GM10847 (cell line): ENCODE measurements around the gene RS1.

Experiments
- POLR2A ChIP-seq: IDR thresholded peaks from 2 replicates; pipeline ENCODE4 v1.6.1; 2011; ENCODE audit not compliant: insufficient read length; ENCODE audit errors: extremely low read depth

RS1 gene

GRCh38 chrX:18676470-18676869 lies 4.6 kb upstream of the RS1 start:
- TF ChIP-seq POLR2A, result no peak

DNA sequence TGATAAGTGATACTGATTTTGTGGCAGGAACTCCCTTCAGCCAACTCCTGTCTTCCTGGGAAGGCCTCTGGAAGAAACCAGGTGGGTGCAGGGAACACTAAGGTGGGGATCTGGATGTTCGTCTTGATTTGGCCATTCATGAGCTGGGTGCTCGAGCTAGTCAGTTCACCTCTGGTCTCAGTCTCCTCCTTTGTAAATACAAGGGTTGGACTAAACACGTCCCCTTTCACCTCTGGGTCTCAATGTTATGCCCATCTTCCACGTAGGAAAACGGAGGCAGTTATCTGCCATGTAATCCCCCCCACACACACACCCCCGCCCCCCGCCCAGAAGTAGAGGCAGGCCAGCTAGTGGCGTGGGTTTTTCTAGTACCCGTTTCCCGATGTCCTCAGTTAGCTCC lies 4.1 kb upstream of the RS1 start:
- TF ChIP-seq POLR2A, result no peak

DNA sequence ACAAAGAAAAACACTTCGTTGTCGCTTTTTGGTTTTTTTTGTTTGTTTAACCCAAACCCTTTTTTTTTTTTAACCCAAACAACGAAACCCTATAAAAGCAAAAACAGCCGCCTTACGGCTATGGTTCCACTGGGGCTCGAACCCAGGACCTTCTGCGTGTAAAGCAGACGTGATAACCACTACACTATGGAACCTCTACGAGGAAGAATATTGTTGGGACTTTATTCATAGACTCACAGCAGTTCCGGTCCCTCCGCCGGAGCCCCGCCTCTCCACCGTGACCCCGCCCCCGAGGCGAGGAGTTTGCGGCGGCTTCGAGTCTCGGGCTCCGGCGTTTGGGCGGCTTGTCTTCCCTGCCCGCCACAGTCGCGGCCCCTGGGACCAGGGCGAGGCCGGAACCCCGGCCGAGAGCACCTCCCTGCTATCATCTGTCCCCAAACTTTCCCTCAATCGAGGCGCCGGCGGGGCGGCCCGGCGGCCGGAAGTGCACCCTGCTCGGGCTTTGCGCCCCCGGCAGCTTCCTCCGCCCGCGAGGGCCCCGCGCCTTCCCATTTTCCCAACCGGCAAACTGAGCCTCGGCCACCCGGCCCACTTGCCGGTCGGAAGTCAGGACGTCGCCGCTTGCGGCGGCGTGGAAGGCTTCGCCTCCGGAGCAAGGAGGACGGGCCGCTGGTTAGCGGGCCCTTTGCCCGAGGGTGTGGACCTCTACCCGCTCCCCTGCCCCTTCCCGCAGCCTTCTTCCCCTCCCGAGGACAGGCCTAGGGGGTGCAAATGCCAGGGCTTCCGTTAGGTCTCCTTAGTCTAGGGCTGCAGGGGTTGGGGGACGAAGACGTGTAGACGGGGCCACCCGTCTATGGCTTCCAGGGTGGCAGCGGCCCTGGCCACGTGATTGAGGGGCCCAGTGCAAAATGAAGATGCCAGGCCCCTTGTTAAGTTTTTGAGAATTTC lies 3.2 kb upstream of the RS1 start:
- TF ChIP-seq POLR2A, result no peak

- TF ChIP-seq POLR2A, result no peak
Measured at GRCh38 chrX:18674417-18674787, 2.5 kb upstream of the RS1 start.

DNA sequence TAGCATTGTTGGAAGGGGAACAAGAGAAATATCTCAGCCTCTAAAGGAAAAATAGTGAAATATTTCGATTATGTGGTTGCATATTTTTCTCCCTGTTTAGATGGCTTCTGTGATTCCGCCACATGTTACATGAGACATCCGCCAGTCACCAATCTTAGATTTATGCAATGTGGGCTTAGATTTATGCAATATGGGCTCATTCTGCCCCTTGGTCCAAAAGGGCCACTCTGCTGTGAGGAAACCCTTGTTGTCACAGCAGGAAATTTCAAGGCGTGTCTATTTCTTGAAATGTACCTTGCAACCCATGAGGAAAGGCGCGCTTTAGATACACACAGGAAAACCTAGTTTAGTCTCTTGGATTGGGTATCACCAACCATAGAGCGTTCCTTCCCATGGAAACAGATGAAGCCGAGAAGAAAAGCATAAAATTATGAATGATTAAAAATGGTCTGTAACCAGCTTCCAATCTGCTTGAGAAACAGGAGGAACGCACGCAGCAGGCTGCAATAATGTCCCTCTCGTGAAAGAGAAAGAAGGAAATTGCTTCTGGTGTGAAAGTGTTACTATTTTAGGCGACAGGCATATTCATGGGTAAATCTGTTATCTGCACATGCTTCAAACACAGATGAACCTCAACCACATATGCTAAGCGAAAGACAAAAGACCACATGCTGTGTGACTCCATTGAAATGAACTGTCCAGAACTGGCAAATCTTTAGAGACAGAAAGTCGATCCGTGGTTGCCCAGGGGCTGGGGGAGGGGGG lies 3.7 kb downstream of the RS1 start:
- TF ChIP-seq POLR2A, result no peak

DNA sequence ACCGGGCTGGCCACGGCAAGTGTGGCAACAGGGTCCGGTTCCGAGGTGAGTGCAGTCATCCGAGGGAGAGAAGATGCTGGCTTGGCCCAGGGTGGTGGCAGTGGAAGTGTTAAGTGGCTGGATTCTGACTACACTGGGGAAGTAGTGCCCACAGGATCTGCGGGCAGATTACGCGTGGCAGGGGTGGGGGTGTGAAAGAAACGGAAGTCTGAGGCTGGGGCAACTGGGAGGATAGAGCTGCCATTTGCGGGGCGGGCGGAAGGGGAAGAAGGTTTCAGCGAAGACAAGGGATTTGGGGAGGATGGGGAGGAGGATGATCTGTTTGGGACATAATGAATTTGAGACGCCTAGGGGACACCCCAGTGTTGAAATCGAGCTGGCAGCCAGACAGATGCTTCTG lies 5.3 kb downstream of the RS1 start:
- TF ChIP-seq POLR2A, result no peak

DNA sequence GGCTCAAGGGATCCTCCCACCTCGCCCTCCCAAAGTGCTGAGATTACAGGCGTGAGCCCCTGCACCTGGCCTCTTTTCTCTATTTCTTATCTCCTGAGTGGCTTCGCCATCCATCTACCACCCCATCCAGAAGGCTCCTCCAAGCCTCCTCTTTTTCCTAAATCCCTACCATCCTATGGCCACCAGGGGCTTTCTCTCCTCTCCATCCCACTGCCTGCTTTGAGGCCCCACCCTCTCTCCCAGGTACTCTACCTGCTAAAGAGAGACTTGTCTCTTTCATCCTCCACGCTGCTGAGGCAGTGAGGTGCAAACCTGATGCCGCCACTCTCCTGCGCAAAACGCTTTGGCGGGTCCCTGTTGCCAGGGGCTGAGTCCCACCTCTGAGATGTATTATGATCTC lies 7.0 kb downstream of the RS1 start:
- TF ChIP-seq POLR2A, result no peak

GRCh38 chrX:18661273-18661672 lies 10.6 kb downstream of the RS1 start:
- no peak for TF ChIP-seq POLR2A

DNA sequence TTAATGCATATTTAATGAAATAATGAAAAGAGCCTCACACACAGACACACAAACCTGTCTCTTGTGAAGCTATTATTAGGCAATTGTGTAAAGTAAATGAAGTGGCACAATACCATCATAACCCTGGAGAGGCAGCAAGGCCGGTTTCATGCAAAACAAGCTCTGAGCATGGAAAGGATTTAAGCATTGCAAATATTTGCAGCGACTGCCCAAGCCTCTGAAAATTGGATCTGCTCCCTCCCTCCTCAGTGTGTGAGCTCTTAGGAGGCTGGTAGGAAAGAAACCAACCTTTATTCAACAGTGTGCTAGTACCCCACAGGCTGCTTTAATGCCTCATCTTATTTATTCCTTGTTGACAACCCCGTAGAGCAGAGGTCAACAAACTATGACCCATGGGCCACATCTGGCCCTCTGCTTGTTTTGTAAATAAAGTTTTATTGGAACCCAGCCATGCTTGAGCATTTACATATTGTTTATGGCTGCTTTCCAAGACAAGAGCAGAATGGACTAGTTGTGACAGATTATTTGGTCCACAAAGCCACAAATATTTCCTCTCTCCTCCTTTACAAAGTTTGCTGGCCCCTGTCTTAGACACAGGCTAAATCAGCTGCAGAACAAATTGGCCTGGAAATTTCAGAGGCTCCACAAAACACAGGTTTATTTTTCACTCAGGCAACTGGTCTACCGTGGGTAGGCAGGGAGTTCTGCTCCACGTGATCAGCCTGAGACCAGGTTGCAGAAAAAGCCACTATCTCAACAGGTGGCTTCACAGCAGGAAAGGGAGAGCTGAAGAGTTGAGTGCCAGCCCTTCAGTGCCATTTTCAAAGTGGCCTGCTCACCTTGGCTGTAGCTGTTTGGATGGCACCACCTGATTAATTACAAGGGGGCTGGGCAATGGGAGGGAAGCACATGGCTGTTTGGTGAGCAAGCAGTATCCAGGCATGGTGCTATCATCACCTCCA lies 16.8 kb downstream of the RS1 start:
- no peak for TF ChIP-seq POLR2A

GRCh38 chrX:18652636-18653035 lies 19.3 kb downstream of the RS1 start:
- TF ChIP-seq POLR2A, result no peak

DNA sequence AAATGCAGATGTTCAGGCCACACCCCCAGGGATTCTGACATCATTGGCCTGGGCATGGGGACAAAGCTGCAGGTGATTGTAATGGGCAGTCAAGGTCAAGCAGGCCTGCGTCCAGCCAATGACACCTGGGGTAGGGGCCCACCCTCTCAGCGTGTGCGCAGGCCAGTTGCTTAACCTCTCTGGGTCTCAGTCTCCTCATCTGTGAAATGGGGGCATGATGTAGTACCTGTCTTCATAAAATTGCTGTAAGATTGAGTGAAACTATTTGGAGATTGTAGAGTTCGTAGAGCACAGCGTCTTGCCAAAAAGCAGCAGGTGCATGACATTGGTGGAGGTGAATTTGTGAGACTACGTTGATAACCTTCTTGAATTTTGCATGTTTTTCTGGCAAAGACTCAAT lies 21.2 kb downstream of the RS1 start:
- TF ChIP-seq POLR2A, result no peak

- no peak for TF ChIP-seq POLR2A
Measured at GRCh38 chrX:18649498-18649951, 22.4 kb downstream of the RS1 start.

DNA sequence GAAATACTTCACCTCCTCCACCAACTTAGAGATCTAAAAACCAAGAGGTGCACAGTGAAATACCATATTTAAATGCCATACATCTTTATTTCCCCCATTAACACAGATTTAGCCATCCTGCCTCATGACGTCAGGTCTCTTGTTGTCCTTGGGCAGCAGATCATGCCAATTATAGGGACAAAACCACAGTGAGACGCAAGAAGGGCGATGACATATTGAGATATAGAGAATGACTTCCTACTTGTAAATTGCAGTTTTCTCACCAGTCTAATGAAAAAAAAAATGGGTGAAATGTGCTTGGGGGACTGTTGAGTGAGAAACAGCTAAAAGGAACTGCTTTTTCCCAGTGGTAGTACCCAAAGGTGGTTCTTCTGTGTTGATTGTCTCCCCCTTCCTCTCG lies 24.3 kb downstream of the RS1 start:
- no peak for TF ChIP-seq POLR2A

- no peak for TF ChIP-seq POLR2A
Measured at GRCh38 chrX:18643853-18644252, 28.1 kb downstream of the RS1 start.

DNA sequence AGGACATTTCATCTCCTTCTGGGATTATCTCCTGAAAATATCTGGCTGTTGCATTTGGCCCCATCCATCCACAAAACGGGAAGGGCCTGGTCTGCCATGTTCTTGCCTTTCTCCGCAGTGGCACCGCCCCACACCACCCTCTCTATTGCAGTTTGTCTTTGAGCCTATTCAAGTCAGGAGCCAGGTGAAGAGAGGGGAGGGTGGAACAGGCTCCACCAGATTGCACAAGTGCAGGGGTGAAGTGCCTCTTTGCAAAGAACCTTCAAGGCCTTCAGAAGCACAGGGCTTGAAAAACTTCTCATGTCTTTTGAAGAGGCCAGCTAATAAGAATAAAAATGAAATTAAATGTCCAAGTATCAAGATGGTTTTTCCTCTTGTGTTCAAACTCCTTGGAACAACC lies 28.7 kb downstream of the RS1 start:
- no peak for TF ChIP-seq POLR2A

GRCh38 chrX:18640686-18641085 lies 31.2 kb downstream of the RS1 start:
- no peak for TF ChIP-seq POLR2A

GRCh38 chrX:18639280-18639679 lies 32.6 kb downstream of the RS1 start:
- no peak for TF ChIP-seq POLR2A
